OCI-LY1 (cell line): ENCODE measurements around the gene C6orf62.

ENCODE experiments used
- EZH2 ChIP-seq: fragments of 200-600 bp; sonication (generic), shearing (Covaris generic); IDR thresholded peaks from 2 replicates; pipeline ENCODE4 v1.8.0; 2017; ENCODE audit warnings: borderline replicate concordance, mixed run types, mild to moderate bottlenecking, antibody characterized with exemption, low read length, moderate library complexity, mixed read lengths
- TF ChIP-seq, protein P1 (sequence below): fragments of 200-600 bp; sonication (generic), shearing (Covaris generic); IDR thresholded peaks from 2 replicates; pipeline ENCODE4 v1.5.1; 2017; ENCODE audit warnings: mild to moderate bottlenecking, antibody characterized with exemption, low read length, moderate library complexity, mixed read lengths

DNA sequence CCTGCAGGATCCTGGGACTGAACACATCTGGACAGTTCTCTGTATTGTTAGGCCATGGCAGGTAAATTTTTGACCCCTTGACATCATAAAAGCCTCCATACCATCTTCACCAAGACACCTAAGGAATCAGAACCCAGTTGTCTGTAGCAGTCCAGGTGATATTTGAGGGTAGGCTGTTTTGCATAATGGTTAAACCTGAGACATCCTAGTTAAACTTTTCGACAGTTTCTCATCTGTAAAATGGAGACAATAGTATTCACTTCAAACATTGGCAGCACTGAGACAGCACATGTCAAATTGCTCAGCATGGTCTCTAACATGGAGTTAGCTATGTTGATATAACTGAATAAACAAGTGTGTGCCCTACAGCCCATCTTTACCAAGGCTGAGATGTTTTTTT lies 24.8 kb downstream of the C6orf62 start:
- TF ChIP-seq, protein P1, sequence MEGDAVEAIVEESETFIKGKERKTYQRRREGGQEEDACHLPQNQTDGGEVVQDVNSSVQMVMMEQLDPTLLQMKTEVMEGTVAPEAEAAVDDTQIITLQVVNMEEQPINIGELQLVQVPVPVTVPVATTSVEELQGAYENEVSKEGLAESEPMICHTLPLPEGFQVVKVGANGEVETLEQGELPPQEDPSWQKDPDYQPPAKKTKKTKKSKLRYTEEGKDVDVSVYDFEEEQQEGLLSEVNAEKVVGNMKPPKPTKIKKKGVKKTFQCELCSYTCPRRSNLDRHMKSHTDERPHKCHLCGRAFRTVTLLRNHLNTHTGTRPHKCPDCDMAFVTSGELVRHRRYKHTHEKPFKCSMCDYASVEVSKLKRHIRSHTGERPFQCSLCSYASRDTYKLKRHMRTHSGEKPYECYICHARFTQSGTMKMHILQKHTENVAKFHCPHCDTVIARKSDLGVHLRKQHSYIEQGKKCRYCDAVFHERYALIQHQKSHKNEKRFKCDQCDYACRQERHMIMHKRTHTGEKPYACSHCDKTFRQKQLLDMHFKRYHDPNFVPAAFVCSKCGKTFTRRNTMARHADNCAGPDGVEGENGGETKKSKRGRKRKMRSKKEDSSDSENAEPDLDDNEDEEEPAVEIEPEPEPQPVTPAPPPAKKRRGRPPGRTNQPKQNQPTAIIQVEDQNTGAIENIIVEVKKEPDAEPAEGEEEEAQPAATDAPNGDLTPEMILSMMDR: no peak
- no peak for TF ChIP-seq EZH2
